ENCODE measurements around the gene BOC. TPM values are rescaled to one million over a fixed set of nuclear protein-coding genes. Genes with fewer than 3 reads are reported as not detected.

Gene BOC
- total and polyA plus RNA-seq, 2 of the 8 experiments (the other 6 are each of a cell fraction or from before 2014, with no cell fraction given), result 6.9 to 9.3 TPM

- peaks cover 0 to 25% (median 14%) of the 10 kb centered on the region in 4 experiments; a peak in 6 of 7 replicates for H3K4me1 ChIP-seq (replicated peaks in 1 of 4; ENCODE audit: control insufficient read depth in 3 of 4, insufficient read depth in 4 of 4, low read length in 3 of 4)
- no peak overlapping the region for H2AFZ ChIP-seq (ENCODE audit: low read length)
- H3K56ac ChIP-seq (replicated peaks; ENCODE audit: insufficient read length, low read depth, low read length), result no peak overlapping the region
- TF ChIP-seq BCL11A (IDR thresholded peaks at IDR 0.05; ENCODE audit: low read depth in 2 of 2, low read length in 2 of 2), result no peak
- TF ChIP-seq KDM5A (IDR thresholded peaks at IDR 0.05; ENCODE audit: low read length), result no peak
- no peak for TF ChIP-seq SIX5 (IDR thresholded peaks at IDR 0.05; ENCODE audit: low read depth, low read length)
- TF ChIP-seq HDAC6 (IDR thresholded peaks at IDR 0.05; ENCODE audit: low read depth, low read length), result no peak
- no peak for TF ChIP-seq GABPA (IDR thresholded peaks at IDR 0.05; ENCODE audit: borderline replicate concordance, insufficient read depth, low read length)
These were observed 35.7 kb downstream of the BOC start for GRCh38 chr3:113247068-113247467.

More at GRCh38 chr3:113247068-113247467, 35.7 kb downstream of the BOC start:
- H4K8ac ChIP-seq (ENCODE audit: extremely low read depth, insufficient read depth, low read length), result no peak overlapping the region
- 0 out of 2 replicates have a peak overlapping the region, but pooled peaks have one; percentile 26 for H2BK5ac ChIP-seq (ENCODE audit: low read depth, low read length)
- no peak overlapping the region for H4K91ac ChIP-seq (replicated peaks; ENCODE audit: insufficient read length, low read length)
- H3K4me2 ChIP-seq (ENCODE audit: insufficient read depth in 1 of 2, low read depth in 2 of 2, low read length in 2 of 2), result peak overlapping the region; percentile 50 to 61
- H3K23me2 ChIP-seq (ENCODE audit: low read depth, low read length), result no peaks in the 10 kb centered on the region; the same call in 1 of the 2 replicates
- H2BK15ac ChIP-seq (ENCODE audit: low read length), result peak overlapping the region; percentile 3; the same call in 1 of the 2 replicates
- no peak overlapping the region for H2BK12ac ChIP-seq (ENCODE audit: low read depth, low read length)
- H3K14ac ChIP-seq (ENCODE audit: insufficient read length), result no peak overlapping the region
- H4K20me1 ChIP-seq (replicated peaks in 1 of 2; ENCODE audit: control insufficient read depth in 1 of 2, insufficient read depth in 2 of 2, low read length in 2 of 2), result no peaks in the 10 kb centered on the region
- no peaks in the 10 kb centered on the region for H3K79me1 ChIP-seq (ENCODE audit: low read depth, low read length)
- H3K27me3 ChIP-seq (replicated peaks in 1 of 4; ENCODE audit: control insufficient read depth in 3 of 4, extremely low read depth in 1 of 4, insufficient read depth in 3 of 4, low read length in 3 of 4), result no peaks in the 10 kb centered on the region
- H3K27ac ChIP-seq (ENCODE audit: low read depth, low read length), result no peak overlapping the region
- H3K79me2 ChIP-seq (ENCODE audit: control insufficient read depth in 1 of 2, insufficient read depth in 2 of 2, low read length in 2 of 2), result no peaks in the 10 kb centered on the region
- no peak overlapping the region for H3K23ac ChIP-seq (ENCODE audit: insufficient read length)
- H3K36me3 ChIP-seq (ENCODE audit: control insufficient read depth in 2 of 4, insufficient read depth in 4 of 4, low read length in 3 of 4), result peaks cover 0 to 7% (median 2%) of the 10 kb centered on the region in 4 experiments; a peak in 2 of 8 replicates
- CTCF ChIA-PET (ENCODE audit: partially characterized antibody), result interaction anchor here (0.6 to 3.7 kb wide), 7 partner anchors 8 to 159 kb away, joined by 3 to 20 read pairs (median 3); no protein-coding TSS in a partner anchor
- H4K5ac ChIP-seq (ENCODE audit: insufficient read length, low read depth, low read length), result no peak overlapping the region
- no peak overlapping the region for H2AK5ac ChIP-seq (ENCODE audit: low read depth, low read length)
- peak overlapping the region; percentile 24; the same call in 1 of the 2 replicates for H3K18ac ChIP-seq (ENCODE audit: extremely low read depth, low read length)
- POLR2A ChIA-PET (ENCODE audit: partially characterized antibody), result no interaction called here
- H2BK120ac ChIP-seq (replicated peaks; ENCODE audit: low read depth, low read length), result no peak overlapping the region
- FAIRE-seq (no peak), DNase-seq (ENCODE audit: low read depth in 1 of 2, low spot score in 2 of 2) (no peak)
- H3K9ac ChIP-seq (replicated peaks in 1 of 4; ENCODE audit: extremely low read depth in 1 of 4, low read depth in 3 of 4, low read length in 3 of 4), result peak overlapping the region in 1 of 4 experiments; percentile 37; a peak in 2 of 7 replicates
- peak overlapping the region; percentile 94 for H2BK20ac ChIP-seq (ENCODE audit: low read length)
- no peak overlapping the region for H3K4ac ChIP-seq (replicated peaks; ENCODE audit: insufficient read length, low read depth, low read length)
- peak overlapping the region in 1 of 4 experiments; percentile 41; a peak in 2 of 8 replicates for H3K4me3 ChIP-seq (ENCODE audit: extremely low read depth in 1 of 4, insufficient read depth in 2 of 4, low read depth in 3 of 4, low read length in 4 of 4)
- no peaks in the 10 kb centered on the region for H3K9me3 ChIP-seq (ENCODE audit: insufficient read depth in 2 of 2, low read depth in 1 of 2, low read length in 1 of 2)
